GM23338 (cell line): ENCODE data around the gene XDH. TPM values are rescaled to one million over a fixed set of nuclear protein-coding genes. Genes with fewer than 3 reads are reported as not detected.

ENCODE experiments used
- ATAC-seq: fragments of 200-7000 bp; cut with Tn5 transposase; 3 replicates; pipeline ENCODE4 v1.9.1; 2020
- DNase-seq: peaks from one replicate; pipeline ENCODE4 v3.0.0-alpha.2; 2015; ENCODE audit warnings: low spot score
- H2AFZ ChIP-seq: fragments of 200-600 bp; sonication (generic); 2 replicates; pipeline ENCODE4 v1.8.0; 2016; ENCODE audit warnings: antibody characterized with exemption, mild to moderate bottlenecking, moderate library complexity
- H3F3A ChIP-seq: fragments of 200-600 bp; sonication (generic); replicated peaks from 2 replicates; pipeline ENCODE4 v1.8.0; 2017; ENCODE audit warnings: antibody characterized with exemption, mixed run types, low read depth
- H3K27ac ChIP-seq: fragments of 200-600 bp; sonication (generic); 2 replicates; pipeline ENCODE4 v1.6.1; 2016; ENCODE audit warnings: low read depth
- H3K27me3 ChIP-seq: fragments of 200-600 bp; sonication (generic); 2 replicates; pipeline ENCODE4 v1.8.0; 2016; ENCODE audit warnings: mild to moderate bottlenecking, mixed run types, moderate library complexity; ENCODE audit not compliant: insufficient read depth
- H3K36me3 ChIP-seq: fragments of 200-600 bp; sonication (generic); 2 replicates; pipeline ENCODE4 v1.8.0; 2016; ENCODE audit warnings: mild to moderate bottlenecking; ENCODE audit not compliant: insufficient read depth
- H3K4me1 ChIP-seq: fragments of 200-600 bp; sonication (generic); 2 replicates; pipeline ENCODE4 v1.8.0; 2016; ENCODE audit warnings: mild to moderate bottlenecking, moderate library complexity; ENCODE audit not compliant: insufficient read depth
- H3K4me2 ChIP-seq: fragments of 200-600 bp; sonication (generic); 2 replicates; pipeline ENCODE4 v1.7.1; 2017; ENCODE audit warnings: mixed run types
- H3K4me3 ChIP-seq: fragments of 200-600 bp; sonication (generic); 2 replicates; pipeline ENCODE4 v1.6.1; 2016; ENCODE audit warnings: mixed run types
- H3K79me2 ChIP-seq: fragments of 200-600 bp; sonication (generic); replicated peaks from 2 replicates; pipeline ENCODE4 v1.8.0; 2017; ENCODE audit warnings: mild to moderate bottlenecking; ENCODE audit not compliant: insufficient read depth
- H3K9me2 ChIP-seq: fragments of 200-600 bp; sonication (generic); 2 replicates; pipeline ENCODE4 v1.8.0; 2017; ENCODE audit not compliant: insufficient read depth
- H4K20me1 ChIP-seq: fragments of 200-600 bp; sonication (generic); replicated peaks from 2 replicates; pipeline ENCODE4 v1.8.0; 2017; ENCODE audit warnings: mild to moderate bottlenecking; ENCODE audit not compliant: insufficient read depth
- H3K27ac Mint-ChIP-seq: 2 replicates; pipeline ENCODE4 v1.8.0; 2020; ENCODE audit warnings: inconsistent platforms, mild to moderate bottlenecking, moderate library complexity, mixed read lengths
- H3K27me3 Mint-ChIP-seq: 3 replicates; pipeline ENCODE4 v1.8.0; 2022; ENCODE audit warnings: low read depth, mild to moderate bottlenecking, moderate library complexity, mixed read lengths, inconsistent platforms; ENCODE audit not compliant: insufficient read depth, poor library complexity
- H3K36me3 Mint-ChIP-seq: 3 replicates; pipeline ENCODE4 v1.8.0; 2021; ENCODE audit warnings: low read depth, mild to moderate bottlenecking, inconsistent platforms, moderate library complexity, mixed read lengths
- H3K4me1 Mint-ChIP-seq: 3 replicates; pipeline ENCODE4 v1.8.0; 2020; ENCODE audit warnings: mild to moderate bottlenecking, inconsistent platforms, mixed read lengths
- H3K4me3 Mint-ChIP-seq: 3 replicates; pipeline ENCODE4 v1.8.0; 2021; ENCODE audit warnings: moderate library complexity, mild to moderate bottlenecking, inconsistent platforms, mixed read lengths
- H3K9me3 Mint-ChIP-seq: 3 replicates; pipeline ENCODE4 v1.8.0; 2020; ENCODE audit warnings: moderate library complexity, mild to moderate bottlenecking, inconsistent platforms, mixed read lengths
- CTCF ChIP-seq, 2 experiments: fragments of 200-600 bp in 1 of 2; sonication (generic) in 1 of 2; conservative IDR thresholded peaks; 2 replicates each; pipeline versions ENCODE4 v1.5.1 to v1.6.1; 2016 to 2017; ENCODE audit warnings: antibody characterized with exemption in 2 of 2, low read depth in 2 of 2, mild to moderate bottlenecking in 2 of 2, moderate library complexity in 1 of 2
- ETS1 ChIP-seq: IDR thresholded peaks from 2 replicates; pipeline ENCODE4 v1.6.1; 2016; ENCODE audit warnings: antibody characterized with exemption
- JUNB ChIP-seq: IDR thresholded peaks from one replicate; pipeline ENCODE4 v1.6.1; 2016; ENCODE audit warnings: antibody characterized with exemption; ENCODE audit not compliant: unreplicated experiment
- NANOG ChIP-seq: IDR thresholded peaks from 2 replicates; pipeline ENCODE4 v1.6.1; 2016; ENCODE audit warnings: antibody characterized with exemption, borderline replicate concordance
- POLR2AphosphoS5 ChIP-seq: IDR thresholded peaks from 2 replicates; pipeline ENCODE4 v1.6.1; 2016; ENCODE audit warnings: antibody characterized with exemption, low read depth
- STAT1 ChIP-seq: IDR thresholded peaks from one replicate; pipeline ENCODE4 v1.6.1; 2016; ENCODE audit warnings: antibody characterized with exemption; ENCODE audit not compliant: unreplicated experiment
- ZNF331 ChIP-seq: fragments of 250-450 bp; sonication (Bioruptor Pico); IDR thresholded peaks from 2 replicates; pipeline ENCODE4 v1.5.0; 2020; ENCODE audit warnings: low read depth, mild to moderate bottlenecking, moderate library complexity
- ZNF462 ChIP-seq: fragments of 250-450 bp; sonication (Bioruptor Pico); IDR thresholded peaks from 2 replicates; pipeline ENCODE4 v1.5.0; 2020; ENCODE audit warnings: mild to moderate bottlenecking, moderate library complexity
- polyA plus RNA-seq: library from polyadenylated mRNA; unstranded; fragments of >200 nt; fragmentation: Nextera tagmentation; extraction: Ambion mirVana; gene quantifications from 2 replicates; pipeline ENCODE4 v1.2.1, GENCODE V29; 2016
- total RNA-seq: library from RNA; depleted of rRNA; stranded (reverse); fragments of >200 nt; shearing (Covaris generic); gene quantifications from 2 replicates; pipeline ENCODE4 v1.2.3, GENCODE V29; 2014

XDH gene
- total and polyA plus RNA-seq, 2 experiments from 2014 or later, result 0.55 to 0.87 TPM

GRCh38 chr2:31333527-31334183 lies 80.9 kb downstream of the XDH start:
- H3K4me3 Mint-ChIP-seq, result no peak overlapping the region
- H3K4me1 Mint-ChIP-seq, result peaks cover 9% of the 10 kb centered on the region
- TF ChIP-seq CTCF (conservative IDR thresholded peaks at IDR 0.05; ENCODE audit: low read depth in 2 of 2) (peak; percentile 96 to 99), ZNF331 (no peak), ETS1 (no peak), STAT1 (no peak), ZNF462 (CRISPR knock-in tag) (peak; percentile 73; the same call in 1 of the 2 replicates), POLR2AphosphoS5 (no peak), JUNB (no peak), NANOG (no peak)
- no peaks in the 10 kb centered on the region for H3K4me1 ChIP-seq
- no peak overlapping the region for H3K4me3 ChIP-seq
- no peaks in the 10 kb centered on the region for H3K9me2 ChIP-seq
- no peaks in the 10 kb centered on the region for H3K9me3 Mint-ChIP-seq
- no peaks in the 10 kb centered on the region for H3K36me3 Mint-ChIP-seq
- no peak overlapping the region for H3K27ac Mint-ChIP-seq
- DNase-seq, result peak; percentile 96
- H3K4me2 ChIP-seq, result no peak overlapping the region
- no peaks in the 10 kb centered on the region for H3K27me3 ChIP-seq
- no peak overlapping the region for H3K27ac ChIP-seq
- H3K36me3 ChIP-seq, result no peaks in the 10 kb centered on the region
- H2AFZ ChIP-seq, result no peak overlapping the region
- no peaks in the 10 kb centered on the region for H3K79me2 ChIP-seq
- ATAC-seq, result peak; percentile 95
- peaks cover 7% of the 10 kb centered on the region for H3K27me3 Mint-ChIP-seq
- H3F3A ChIP-seq, result no peaks in the 10 kb centered on the region
- no peaks in the 10 kb centered on the region for H4K20me1 ChIP-seq
